ENCODE measurements around the gene ABCA2.
"Not testable (repeated sequence)": the region's sequence is repeated elsewhere in the genome, so short reads cannot be mapped to it uniquely, and the experiment has no call there.

The ABCA2 gene

DNA sequence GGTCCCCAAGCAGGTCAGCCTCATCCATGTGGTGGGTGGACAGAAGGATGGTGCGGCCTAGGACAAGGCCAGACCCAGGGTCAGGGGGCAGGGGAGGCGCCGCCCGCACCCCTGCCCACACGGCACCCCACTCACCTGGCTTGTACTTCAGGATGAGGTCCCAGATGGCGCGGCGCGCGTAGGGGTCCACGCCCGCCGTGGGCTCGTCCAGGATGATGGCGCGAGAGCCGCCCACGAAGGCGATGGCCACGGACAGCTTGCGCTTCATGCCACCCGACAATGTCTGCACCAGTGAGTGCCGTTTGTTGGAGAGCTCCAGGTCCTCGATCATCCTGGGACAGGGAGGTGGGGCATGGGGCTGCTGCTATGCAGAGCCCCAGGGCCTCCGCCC lies 12.5 kb downstream of the ABCA2 start:
- DNase-seq, result no peak

DNA sequence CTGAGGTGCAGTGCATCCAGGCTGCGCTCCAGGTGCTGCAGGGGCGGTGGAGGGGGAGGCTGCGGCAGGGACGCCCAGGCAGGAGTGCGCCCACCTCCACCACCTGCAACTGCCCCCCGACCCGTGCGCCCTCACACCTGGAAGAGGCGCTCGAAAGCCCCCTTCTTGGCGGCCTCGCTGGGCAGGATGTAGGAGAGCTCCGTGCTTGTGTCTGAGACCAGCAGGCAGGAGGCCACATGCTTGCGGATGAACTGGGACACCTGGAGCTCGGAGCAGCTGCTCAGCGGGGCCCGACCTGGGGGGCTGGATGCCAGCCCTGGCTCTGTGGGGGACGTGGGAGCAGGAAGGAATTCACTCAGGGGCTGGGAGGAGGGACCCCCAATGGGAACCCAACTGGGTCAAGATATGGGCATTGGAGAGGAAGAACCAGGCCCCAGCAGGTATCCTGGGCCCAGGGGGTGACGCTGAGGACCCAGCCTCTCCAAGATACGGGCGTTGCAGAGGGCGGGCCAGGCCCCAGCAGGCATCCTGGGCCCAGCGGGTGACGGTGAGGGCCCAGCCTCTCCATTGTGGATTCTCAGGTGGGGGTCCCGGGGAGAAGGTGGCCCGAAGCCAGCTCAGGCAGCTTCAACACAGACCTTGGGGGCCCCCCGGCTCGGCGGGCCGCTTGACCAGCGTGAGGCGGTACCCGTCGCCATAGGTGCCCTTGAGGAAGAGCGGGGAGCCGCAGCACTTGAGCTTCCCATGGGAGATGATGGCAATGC lies 13.1 kb downstream of the ABCA2 start:
- no peak for DNase-seq

DNA sequence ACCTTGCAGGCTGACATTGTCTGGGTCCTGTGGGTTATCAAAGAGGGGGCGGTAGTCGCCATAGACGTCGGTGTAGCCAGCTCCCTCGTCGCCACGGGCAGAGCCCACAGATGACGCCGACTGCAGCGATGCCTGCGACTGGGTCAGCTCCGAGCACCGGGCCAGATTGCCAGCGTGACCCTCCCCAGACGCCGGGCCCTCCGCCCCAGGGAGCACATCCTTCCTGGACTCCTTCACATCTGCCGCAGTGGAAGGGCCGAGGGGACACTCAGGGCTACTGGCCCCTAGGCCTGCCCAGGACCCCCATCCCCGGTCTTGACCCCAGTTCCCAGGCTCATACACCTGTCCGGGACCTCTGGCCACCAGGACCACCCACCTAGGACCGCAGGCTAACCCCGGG lies 13.9 kb downstream of the ABCA2 start:
- DNase-seq, result no peak

- DNase-seq, result no peak
Observed at GRCh38 chr9:137013571-137013940, 14.5 kb downstream of the ABCA2 start.

GRCh38 chr9:137012694-137013570 lies 15.1 kb downstream of the ABCA2 start:
- DNase-seq, result no peak

DNA sequence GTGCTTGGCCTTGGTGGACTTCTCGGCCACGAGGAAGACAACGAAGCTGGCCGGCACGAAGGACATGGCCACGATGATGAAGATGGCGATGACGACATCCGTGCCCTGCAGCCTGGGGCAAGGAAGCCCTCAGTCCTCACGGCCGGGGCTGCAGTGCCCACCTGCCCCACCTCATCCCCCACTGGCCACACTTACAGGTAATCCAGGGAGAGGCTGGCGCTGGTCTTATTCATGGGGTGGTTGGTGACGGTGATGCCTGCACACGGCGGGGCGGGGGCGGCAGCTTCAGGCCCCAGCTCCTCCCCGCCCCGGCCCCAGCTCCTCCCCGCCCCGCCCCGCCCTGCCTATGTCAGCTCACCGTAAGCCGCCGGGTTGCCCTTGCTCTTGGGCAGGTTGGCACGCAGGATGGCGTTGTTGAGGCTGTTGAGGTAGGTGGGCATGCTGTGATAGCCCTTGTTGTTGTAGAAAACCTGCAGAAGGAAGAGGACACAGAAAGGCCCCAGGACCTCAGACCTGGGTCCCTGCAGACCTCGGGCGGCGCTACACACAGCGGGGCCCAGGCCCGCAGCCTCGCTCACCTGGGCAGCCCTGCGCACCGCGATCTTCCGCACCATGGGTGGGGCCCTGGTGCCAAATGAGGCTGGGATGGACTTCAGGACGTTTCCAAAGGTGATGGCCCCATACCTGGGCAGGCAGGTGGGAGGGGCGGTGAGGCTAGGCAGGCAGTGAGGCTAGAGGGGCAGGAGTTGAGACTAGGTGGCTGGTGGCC lies 15.9 kb downstream of the ABCA2 start:
- DNase-seq, result no peak

DNA sequence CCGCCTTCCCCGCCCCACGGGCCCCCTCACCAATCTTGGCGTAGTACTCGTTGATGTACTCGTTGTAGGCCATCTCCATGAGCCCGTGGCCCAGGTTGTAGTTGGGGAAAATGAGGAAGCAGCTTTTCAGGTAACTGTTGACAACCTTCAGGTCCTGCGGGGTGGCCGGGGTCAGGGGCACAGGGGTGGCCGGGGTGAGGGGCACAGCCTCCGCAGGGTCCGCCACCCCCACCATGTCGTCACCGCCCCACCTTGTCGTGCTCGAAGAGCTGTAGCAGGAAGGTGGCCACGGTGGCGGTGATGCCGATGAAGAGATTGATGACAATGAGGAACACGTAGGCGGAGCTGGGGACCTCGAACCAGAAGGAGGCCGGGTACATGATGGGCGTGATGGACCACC lies 16.9 kb downstream of the ABCA2 start:
- no peak for DNase-seq

DNA sequence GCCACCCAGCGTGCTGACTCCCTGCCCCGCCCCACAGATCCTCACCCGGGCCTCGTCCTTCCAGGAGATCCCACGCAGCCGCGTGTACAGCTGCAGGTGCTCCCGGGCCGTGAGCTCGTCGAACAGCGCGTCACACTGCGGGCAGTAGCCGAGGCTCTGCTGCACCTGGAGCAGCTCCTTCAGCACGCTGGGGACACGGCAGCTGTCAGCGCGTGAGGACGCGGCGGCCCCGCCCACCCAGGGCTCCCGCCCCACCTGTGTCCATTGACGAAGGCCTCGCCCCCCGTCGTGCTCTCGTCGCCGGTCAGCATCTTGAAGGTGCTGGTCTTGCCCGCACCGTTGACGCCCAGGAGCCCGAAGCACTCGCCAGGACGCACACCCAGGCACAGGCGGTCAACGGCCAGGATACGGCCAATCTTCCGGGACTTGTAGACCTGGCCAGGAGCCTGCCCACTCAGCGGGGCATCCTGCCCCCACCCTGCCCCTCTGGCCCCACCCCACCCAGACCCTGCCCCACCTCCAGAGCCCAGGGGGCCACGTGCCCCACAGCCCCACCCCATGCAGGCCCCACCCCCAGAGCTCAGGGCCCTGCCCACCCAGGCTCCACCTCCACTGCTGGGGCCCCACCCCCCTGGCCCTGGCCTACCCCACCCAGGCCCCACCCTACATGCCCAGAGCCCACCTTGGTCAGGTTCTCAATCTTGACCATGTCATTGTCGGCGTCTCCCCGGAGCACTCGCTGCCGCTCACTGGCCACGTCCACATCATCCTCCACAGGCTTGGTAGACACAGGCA lies 17.9 kb downstream of the ABCA2 start:
- no peak for DNase-seq

DNA sequence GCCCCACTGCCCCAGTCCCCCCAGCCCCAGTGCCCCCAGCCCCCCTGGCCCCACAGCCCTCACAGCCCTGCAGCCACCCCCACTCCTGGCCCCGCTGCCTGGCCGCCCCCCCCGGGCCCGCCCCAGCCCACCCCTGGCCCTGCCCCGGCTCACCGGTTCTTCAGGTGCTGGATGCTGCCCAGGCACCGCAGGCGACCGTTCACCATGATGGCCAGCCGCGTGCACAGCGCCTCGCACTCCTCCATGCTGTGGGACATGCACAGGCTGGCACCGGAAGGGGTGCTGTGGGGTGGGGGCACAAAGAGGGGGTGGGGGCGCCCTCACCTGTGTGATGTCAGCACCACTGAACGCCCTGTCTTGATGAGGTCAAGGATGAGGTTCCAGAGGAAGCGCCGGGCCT lies 18.8 kb downstream of the ABCA2 start:
- no peak for DNase-seq

DNA sequence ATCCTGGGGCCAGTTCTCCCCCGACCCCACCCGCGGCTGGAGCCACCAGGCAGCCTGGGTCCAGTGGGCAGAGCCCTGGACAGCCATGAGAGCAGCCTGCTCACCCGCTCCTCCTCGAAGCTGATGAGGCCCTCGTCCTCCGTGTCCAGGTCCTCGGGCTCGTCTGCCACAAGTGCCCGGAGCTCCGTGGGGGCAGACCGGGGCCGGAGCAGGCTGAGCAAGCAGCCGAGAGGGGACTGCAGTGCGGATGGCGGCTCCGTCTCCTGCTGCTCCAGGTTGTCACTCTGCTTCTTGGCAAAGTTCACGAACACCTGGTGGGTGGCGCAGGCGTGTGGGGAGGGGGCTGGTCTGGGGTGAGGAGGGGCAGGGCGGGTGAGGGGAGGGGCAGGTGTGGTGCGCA lies 19.7 kb downstream of the ABCA2 start:
- no peak for DNase-seq

- DNase-seq, result no peak
Observed at GRCh38 chr9:137007816-137008270, 20.2 kb downstream of the ABCA2 start.

GRCh38 chr9:137007108-137007815 lies 20.8 kb downstream of the ABCA2 start:
- DNase-seq, result no peak

DNA sequence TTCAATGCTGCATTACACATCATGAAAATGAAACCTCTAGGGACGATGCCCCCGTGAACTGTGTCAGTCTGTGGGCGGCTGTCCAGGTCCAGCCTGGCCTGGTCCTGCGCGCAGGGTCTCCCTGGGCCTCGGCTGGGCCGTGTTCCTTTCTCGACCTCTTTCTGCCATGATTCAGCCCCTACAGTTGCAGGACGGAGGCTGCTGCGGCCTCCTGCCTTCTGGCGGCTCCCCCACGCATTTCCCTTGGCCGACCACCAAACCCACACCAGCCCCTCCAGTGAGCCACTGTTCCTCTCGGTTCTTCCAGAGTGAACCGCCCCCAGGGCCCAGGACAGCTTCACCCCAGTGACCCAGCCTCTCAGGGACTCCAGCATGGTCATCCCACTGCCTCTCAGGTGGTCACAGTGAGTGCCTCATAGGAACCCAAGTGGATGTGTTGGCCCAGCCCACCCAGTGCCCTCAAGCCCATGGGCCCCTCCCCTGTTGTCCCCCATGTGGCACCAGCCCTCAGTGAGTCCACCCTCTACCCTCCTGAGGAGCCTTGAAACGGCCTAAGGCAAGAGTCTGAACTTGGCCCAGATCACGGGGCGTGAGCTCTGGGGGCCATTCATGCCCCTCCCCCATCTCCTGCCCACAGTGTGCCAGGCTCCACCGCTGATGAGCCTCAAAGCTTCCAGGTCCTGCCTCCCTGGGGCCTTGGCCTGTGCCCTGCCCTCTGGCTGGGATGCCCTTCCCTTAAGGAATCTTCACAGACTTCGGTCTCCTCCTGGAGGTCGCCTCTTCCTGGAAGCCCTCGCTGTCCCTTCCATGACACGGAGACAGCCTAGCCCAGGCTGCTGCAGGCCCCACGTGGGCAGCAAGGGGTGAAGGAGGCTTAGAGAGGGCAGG lies 21.7 kb downstream of the ABCA2 start:
- no peak for DNase-seq

GRCh38 chr9:137004285-137004684 lies 23.8 kb downstream of the ABCA2 start:
- DNase-seq, result not testable (repeated sequence)

- no peak for DNase-seq
Observed at GRCh38 chr9:137002646-137003041, 25.4 kb downstream of the ABCA2 start.

DNA sequence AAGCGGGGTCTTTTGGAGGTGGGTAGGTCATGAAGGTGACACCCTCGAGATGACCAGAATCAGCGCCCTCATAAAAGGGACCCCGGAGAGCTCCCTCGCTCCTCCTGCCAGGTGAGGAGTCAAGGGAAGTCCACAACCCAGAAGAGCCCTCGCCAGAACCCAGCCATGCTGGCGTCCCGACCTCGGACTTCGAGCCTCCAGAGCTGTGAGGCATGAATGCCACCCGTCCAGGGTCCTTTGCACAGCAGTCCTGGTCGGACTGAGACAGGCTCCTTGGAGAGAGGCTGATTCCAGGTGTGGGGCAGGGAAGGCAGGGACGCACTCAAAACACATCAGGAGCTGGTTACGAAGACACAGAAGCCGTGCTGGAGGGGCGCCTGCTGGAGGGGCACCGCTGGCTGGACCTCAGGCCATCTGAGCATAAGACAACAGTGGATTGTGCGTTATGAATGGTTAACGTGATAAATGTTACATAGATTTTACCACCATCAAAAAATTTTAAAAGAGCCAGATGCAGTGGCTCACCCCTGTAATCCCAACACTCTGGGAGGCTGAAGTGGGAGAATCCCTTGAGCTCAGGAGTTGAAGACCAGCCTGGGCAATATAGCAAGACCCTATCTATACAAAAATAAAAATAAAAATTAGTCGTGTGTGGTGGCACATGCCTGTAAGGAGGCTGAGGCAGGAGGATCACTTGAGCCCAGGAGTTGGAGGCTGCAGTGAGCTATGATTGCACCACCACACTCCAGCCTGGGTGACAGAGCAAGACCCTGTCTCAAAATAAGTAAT lies 26.0 kb downstream of the ABCA2 start:
- DNase-seq, result no peak

GRCh38 chr9:137000177-137000930 lies 27.7 kb downstream of the ABCA2 start:
- DNase-seq, result peak; percentile 53

DNA sequence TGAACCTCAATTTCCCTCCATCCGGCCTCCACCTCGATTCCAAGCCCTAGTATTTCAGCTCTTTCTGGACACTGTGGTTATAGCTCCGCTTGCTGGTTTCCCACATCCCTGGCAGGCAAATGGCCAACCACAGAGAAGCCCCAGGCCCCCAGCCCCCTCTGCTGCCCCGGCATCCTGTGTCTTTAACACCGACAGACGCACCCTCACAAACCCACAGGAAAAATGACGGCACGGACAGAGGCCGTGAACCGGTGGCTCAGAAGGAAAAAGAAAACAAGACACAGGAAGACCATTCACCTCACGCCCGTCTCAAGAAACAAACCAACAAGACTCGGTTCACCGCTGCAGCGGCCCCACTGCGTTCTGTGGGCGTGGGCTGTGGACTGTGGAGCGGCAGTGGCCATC lies 30.2 kb downstream of the ABCA2 start:
- no peak for DNase-seq

DNA sequence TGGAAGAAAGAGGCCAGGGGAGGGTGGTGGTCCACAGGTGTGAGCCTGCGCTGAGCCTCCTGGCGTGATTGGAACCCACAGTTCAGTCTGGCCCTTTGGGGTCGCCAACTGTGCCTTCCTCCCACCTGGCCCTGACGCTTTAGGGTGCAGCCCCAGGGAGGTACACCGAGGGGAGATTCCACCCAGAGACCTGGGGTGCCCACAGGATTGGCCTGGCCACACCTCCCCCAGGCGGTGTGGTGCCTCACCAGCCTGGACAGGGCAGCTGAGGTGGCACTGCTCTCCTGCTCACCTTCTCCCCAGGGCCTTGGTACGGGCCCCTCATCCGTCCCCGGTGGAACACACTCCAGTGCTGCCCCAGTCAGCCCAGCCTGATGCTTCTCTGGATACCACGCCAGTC lies 30.7 kb downstream of the ABCA2 start:
- no peak for DNase-seq

Data from fibroblast of skin of right biceps (primary cell).